IMR-90 (cell line): ENCODE measurements around the gene HMG20A.

Source experiments
- CHD1 ChIP-seq: IDR thresholded peaks from 2 replicates; pipeline ENCODE4 v1.6.1; 2012; ENCODE audit warnings: low read depth, low read length, improper control_type of control experiment
- TF ChIP-seq, protein P1 (sequence below): conservative IDR thresholded peaks from 2 replicates; pipeline ENCODE4 v1.5.1; 2012; ENCODE audit warnings: mild to moderate bottlenecking, low read depth, low read length, improper control_type of control experiment

DNA sequence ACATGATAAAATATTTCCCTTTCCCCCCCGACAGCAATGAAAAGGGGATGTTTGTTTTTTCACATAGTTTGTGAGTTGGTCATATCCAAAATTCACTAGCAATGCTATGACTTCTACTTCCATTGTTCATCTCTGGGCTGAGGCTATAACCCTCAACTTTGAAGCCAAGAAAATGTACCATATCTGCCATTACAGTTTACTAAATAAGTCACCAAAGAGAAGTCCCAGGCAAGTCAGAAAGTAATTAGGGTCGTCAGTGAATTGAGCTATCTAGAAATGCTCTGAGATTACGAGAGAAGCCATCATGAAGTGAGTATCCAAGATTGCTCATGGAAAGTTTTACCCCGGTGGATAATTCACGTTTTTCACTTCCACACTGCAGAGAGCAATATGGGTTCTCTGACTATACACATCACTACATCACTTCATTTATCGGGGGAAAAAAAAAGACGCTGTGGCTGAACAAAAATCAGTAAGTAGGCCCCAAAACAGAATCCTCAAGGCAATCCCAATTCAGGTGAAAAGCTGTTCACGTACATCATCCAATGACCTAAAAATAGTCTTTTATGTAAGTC lies 2.2 kb upstream of the HMG20A start:
- no peak for TF ChIP-seq CHD1
- TF ChIP-seq, protein P1, sequence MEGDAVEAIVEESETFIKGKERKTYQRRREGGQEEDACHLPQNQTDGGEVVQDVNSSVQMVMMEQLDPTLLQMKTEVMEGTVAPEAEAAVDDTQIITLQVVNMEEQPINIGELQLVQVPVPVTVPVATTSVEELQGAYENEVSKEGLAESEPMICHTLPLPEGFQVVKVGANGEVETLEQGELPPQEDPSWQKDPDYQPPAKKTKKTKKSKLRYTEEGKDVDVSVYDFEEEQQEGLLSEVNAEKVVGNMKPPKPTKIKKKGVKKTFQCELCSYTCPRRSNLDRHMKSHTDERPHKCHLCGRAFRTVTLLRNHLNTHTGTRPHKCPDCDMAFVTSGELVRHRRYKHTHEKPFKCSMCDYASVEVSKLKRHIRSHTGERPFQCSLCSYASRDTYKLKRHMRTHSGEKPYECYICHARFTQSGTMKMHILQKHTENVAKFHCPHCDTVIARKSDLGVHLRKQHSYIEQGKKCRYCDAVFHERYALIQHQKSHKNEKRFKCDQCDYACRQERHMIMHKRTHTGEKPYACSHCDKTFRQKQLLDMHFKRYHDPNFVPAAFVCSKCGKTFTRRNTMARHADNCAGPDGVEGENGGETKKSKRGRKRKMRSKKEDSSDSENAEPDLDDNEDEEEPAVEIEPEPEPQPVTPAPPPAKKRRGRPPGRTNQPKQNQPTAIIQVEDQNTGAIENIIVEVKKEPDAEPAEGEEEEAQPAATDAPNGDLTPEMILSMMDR: no peak
